HG02870 (cell line): ENCODE data around the gene AKAP1.
"Not testable (repeated sequence)": the region's sequence is repeated elsewhere in the genome, so short reads cannot be mapped to it uniquely, and the experiment has no call there.

Experiments used
- ATAC-seq: cut with Tn5 transposase; IDR thresholded peaks from one replicate; pipeline ENCODE4 v1.9.1; 2021; ENCODE audit warnings: mild to moderate bottlenecking, moderate library complexity; ENCODE audit not compliant: unreplicated experiment

The AKAP1 gene

GRCh38 chr17:57075785-57076184, 9.3 kb upstream of the AKAP1 start:
- ATAC-seq: no peak

DNA sequence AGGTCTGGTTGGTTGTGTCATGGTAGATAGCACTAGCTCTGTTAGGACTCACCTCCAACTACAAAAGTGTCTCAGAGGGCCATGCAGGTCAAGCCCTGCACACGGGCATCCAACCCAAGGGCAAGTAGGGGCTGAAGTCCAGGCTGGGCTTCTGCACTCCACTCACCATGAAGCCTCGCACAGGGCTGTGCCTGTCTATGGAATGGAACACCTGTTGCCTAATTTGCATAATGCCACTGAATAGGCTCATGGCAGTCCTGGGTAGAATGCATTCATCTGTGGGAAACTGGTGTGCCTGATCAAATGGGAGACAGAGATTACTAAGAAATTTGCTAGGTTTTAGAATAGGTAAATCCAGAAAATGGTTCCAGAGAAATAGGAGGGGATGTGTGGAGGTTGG, 8.0 kb upstream of the AKAP1 start:
- ATAC-seq: no peak

GRCh38 chr17:57078274-57078673, 6.8 kb upstream of the AKAP1 start:
- ATAC-seq: no peak

- no peak for ATAC-seq
These were observed 4.3 kb upstream of the AKAP1 start for GRCh38 chr17:57080718-57081117.

- ATAC-seq: no peak
These were observed 2.6 kb upstream of the AKAP1 start for GRCh38 chr17:57082441-57082840.

DNA sequence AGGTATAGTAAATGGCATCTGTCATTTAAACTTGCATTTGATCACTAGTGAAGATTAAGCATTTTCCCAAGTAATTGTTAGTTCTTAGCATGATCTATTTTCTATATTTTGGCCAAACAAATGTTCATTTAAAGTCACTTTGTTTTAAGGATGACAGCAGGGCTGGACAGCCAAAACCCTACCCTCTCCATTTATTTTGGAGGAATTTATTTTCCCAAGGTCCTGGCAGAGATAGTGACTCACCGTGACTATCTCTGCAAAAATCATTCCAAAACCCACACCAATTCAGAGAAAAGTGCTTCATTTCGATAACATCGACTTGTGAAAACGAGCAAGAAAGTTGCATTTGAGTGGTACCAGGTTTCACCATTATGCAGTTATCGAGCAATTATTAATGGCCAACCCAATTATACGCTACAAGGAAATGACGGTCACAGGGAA, 665 bp upstream of the AKAP1 start:
- ATAC-seq: no peak

DNA sequence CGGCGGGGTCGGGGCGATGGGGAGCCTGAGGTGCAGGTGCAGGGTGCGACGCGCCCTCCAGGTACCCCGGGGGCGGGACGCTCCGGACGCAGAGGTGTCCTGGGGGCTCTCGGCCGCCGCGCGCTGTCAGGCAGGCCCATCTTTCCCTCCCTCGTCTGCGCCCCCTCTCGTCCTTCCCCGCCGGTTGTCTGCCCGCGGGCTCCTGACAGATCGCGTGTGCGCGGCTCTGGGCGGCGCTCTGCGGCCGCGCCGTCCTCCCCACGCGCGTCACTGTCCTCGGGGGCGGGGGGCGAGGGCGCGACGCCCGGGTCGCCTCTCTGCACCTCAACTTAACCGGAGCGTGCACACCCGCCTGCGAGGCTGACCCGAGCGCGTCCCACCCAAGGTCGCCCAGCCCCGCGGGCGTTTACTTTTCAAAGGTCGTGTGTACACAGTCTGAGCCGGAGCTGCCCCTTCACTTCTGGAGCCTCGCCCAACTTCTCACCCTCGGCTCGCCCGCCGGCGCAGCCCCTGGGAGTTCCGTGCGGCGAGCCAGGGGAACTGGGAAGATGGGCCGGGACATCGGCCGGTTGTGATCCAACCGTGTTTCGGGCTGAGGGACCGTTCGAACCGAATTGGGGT, 512 bp downstream of the AKAP1 start:
- peak; percentile 27 for ATAC-seq

DNA sequence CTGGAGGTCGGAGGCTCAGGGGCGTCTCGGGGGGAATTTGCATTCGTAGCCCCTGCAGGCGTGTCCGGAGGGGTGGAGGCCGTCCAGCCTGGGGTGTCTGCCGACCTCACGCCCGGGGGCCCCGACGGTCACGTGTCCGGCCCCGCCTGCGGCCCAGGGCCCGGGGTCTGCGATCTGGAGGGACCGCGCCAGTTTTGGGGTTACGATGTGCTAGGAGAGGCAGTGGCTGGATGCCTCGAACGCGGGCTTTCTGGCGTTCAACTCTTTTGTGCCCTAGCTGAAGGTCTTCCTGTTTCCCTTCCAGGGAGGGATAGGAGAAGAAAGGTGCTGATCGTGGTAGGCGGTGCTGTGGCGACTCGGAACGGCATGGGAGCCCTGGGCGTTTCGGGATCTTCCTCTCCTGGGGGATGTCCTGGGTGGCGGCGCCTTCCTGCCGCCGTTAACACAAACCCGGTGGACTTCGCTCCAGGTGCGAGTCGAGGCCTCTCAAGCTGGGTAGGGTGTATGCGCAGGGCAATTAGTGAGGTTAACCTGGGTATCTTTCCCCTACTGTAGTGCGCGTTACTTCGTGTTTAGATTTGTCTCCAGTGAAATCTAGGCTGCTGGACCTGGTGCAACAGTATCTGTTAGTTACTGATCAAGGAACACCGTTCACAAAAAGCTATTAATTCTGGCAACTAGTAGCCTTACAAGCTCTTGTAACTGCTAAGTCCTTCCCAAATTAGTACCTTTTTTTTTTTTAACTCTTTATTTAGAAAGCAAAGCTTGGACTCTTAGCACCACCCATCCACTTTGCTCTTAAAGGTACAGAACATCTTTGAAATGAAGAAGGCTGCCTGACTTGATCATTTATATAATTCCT, 1.3 kb downstream of the AKAP1 start:
- ATAC-seq: no peak

- ATAC-seq: no peak
These were observed 3.3 kb downstream of the AKAP1 start for GRCh38 chr17:57088298-57088697.

- ATAC-seq: no peak
These were observed 4.3 kb downstream of the AKAP1 start for GRCh38 chr17:57089391-57089790.

- ATAC-seq: no peak
These were observed 5.6 kb downstream of the AKAP1 start for GRCh38 chr17:57090560-57091185.

GRCh38 chr17:57091186-57091618, 6.2 kb downstream of the AKAP1 start:
- no peak for ATAC-seq

- ATAC-seq: no peak
These were observed 7.1 kb downstream of the AKAP1 start for GRCh38 chr17:57092171-57092570.

GRCh38 chr17:57092779-57093178, 7.7 kb downstream of the AKAP1 start:
- no peak for ATAC-seq

GRCh38 chr17:57096472-57097202, 11.6 kb downstream of the AKAP1 start:
- no peak for ATAC-seq

GRCh38 chr17:57097832-57098421, 12.9 kb downstream of the AKAP1 start:
- no peak for ATAC-seq

- peak; percentile 81 for ATAC-seq
These were observed 14.1 kb downstream of the AKAP1 start for GRCh38 chr17:57099165-57099564.

DNA sequence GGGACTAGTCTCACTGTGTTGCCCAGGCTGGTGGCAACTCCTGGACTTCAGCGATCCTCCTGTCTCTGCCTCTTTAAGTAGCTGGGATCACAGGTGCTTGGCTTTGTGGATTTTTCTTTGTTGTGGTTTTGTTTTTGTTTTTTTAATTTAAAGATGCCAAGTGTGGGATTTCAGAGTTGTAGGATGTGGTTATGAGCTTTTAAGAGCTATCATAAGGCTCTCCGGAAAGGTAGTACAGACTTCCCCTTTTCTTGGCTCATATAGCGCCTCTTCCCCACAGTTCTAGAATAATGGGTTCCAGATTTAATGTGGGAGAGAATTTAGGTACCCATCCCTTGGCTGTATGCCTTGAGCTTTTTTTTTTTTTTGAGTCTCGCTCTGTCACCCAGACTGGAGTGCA, 17.1 kb downstream of the AKAP1 start:
- no peak for ATAC-seq

DNA sequence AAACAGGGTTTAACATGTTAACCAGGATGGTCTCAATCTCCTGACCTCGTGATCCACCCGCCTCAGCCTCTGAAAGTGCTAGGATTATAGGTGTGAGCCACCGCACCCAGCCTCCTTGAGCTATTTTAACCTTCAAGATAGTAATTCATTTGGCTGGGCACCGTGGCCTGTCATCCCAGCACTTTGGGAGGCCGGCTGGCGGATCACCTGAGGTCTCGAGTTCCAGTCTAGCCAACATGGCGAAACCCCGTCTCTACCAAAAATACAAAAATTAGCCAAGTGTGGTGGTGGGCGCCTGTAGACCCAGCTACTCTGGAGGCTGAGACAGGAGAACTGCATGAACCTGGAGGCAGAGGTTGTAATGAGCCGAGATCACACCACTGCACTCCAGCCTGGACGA, 17.6 kb downstream of the AKAP1 start:
- ATAC-seq: not testable (repeated sequence)

GRCh38 chr17:57104461-57105175, 19.6 kb downstream of the AKAP1 start:
- ATAC-seq: no peak
